GM12892 (cell line): ENCODE data around the gene FHAD1.

Experiments used
- DNase-seq: peaks from one replicate; pipeline ENCODE4 v3.0.0; 2011; ENCODE audit not compliant: insufficient read length
- FAIRE-seq: peaks from 2 replicates; lab custom pipeline; 2011; peaks lifted over from hg19 to GRCh38; lab: Jason Lieb, UNC
- POLR2A ChIP-seq: IDR thresholded peaks from 2 replicates; pipeline ENCODE4 v1.6.1; 2011; ENCODE audit warnings: low read depth, low read length, control low read depth
- POLR2AphosphoS5 ChIP-seq: IDR thresholded peaks from 2 replicates; pipeline ENCODE4 v1.6.1; 2011; ENCODE audit warnings: low read depth, low read length, control low read depth
- TAF1 ChIP-seq: IDR thresholded peaks from 2 replicates; pipeline ENCODE4 v1.6.1; 2011; ENCODE audit warnings: low read depth, mild to moderate bottlenecking, control low read depth, low read length, borderline replicate concordance

Gene FHAD1

DNA sequence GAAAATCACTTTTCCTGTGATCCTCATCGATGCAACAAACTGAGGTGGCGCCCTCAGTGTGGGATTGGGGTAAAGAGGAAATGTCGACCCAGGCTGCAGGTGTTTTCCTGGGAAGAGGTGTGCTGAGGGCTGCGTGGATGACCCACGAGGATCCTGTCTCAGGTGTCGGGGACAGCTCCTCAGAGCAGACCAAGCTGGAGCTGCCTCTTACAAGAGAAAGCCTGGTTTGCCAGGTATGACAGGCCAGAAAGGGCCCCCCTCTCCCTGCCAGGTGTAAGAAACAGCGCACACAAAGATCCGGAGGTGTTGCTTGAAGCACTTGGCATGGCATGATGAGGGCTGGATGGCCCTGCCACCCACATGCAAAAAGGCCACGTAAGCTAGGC is 12.6 kb downstream of the FHAD1 start:
- FAIRE-seq (no peak), DNase-seq (no peak)

DNA sequence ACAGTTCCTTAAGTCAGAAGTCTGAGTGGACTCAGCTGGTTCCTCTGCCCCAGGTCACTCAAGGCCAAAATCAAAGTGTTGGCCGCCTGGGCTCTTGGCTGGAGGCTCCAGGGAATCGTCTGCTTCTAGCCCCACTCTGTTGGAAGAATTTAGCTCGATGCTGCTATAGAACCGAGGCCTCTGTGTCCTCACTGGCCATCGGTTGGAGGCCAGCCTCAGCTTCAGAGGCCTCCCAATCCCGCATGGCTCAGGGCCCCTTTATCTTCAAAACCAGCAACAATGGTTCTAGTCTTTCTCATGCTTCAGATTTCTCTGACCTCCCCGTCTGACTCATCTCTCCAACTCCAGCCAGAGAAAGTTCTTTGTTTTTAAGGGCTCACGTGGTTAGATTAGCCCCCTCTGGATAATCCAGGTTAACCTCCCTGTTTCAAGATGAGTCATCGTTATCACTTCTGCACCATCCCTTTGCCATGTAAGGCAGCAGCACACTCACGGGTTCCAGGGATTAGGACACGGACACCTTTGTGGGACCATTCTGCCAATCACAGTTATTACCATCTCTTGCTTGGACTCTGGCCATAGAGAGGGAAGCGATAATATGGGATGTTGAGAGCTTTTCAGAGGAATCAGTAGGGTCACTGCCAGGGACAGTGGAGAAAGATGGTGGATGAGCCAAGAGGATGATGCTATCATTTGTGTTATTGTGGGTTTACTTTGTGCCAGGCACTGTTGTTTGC is 13.6 kb downstream of the FHAD1 start:
- no peak for TF ChIP-seq POLR2A
- TF ChIP-seq TAF1 = no peak
- no peak for TF ChIP-seq POLR2AphosphoS5
- DNase-seq (no peak), FAIRE-seq (no peak)

More for the DNA sequence above, 12.6 kb downstream of the FHAD1 start:
- TF ChIP-seq TAF1 (no peak), POLR2A (no peak), POLR2AphosphoS5 (no peak)

DNA sequence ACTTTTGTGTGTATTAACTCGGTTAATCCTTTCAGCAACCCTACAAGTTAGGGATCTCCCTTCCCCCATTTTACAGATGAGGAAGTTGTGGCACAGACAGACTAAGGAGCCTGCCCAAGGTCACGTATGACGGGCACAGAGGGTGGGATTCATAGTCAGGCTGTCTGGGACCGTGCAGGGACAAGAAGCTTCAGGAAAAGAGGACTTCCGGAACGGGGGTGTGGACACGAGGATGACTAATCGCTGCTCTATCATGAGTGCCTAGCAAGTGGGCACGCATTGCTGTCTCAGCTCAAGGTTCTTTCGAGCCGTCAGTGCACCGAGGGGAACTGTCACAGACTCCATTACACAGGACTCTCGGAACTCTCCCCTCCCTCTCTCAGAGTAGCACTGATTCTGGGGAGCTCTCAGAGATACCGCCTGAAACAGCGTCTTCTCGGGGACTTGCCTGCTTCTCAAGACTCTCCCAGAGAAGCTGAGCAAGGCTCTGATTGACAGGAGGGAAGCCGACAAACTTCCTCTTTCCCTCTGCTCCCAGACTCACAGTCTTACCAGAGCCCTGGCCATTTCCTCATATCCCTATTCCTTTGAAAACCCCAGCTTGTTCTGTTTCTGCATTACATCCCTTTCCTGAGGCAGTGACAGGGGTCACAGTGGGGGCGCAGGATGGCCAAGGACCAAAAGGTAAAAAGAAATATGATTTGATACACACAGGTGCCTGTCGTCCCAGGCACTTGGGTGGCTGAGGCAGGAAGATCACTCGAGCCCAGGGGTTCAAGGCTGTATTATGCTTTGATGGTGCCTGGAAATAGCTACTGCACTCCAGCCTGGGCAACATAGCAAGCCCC is 14.4 kb downstream of the FHAD1 start:
- no peak for TF ChIP-seq TAF1
- no peak for TF ChIP-seq POLR2AphosphoS5
- TF ChIP-seq POLR2A = no peak
- no peak for DNase-seq
- no peak for FAIRE-seq

DNA sequence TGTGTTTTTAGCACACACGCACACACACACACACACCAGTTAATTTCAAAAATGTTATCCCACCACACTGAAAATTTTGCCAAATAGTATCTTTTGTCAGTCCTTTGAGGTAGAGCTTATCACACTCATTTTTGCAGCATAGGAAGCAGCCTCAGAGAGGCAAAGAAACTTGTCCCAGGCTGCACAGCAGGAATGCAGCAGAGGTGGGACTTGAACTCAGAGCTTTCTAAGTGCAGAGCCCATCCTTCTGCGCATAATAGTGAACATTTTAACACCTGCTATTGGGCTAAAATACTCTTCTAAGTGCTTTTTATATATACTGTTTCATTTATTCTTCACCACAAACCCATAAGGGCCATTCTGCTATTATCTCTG is 15.0 kb downstream of the FHAD1 start:
- no peak for TF ChIP-seq POLR2AphosphoS5
- FAIRE-seq = no peak
- no peak for DNase-seq

DNA sequence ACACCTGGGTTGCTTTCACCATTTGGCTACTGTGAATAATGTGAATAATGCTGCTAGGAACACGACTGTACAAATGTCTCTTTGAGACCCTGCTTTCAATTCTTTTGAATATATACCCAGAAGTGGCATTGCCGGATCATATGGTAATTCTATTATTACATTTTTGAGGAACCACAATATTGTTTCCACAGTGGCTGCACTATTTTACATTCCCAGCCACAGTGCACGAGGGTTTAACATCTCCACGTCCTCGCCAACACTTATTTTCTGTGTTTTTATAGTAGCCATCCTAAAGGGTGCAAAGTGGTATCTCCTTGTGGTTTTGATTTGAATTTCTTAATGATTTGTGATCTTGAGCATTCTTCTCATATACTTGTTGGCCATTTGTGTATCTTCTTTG is 15.7 kb downstream of the FHAD1 start:
- FAIRE-seq (no peak), DNase-seq (no peak)

DNA sequence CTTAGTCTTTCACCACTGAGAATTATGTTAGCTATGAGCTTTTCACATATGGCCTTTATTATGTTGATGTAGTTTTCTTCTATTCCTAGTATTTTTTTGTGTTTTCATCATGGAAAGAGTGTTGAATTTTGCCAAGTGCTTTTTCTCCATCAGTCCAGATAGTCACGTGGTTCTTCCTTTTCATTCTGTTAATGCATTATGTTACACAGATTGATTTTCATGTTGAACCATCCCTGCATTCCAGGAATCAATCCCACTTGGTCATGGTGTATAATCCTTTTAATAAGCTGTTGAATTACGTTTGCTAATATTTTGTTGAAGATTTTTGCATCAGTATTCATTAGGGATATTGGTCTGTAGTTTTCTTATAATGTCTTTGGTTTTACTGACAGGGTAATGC is 17.7 kb downstream of the FHAD1 start:
- FAIRE-seq (no peak), DNase-seq (no peak)
- TF ChIP-seq TAF1 = no peak
- TF ChIP-seq POLR2AphosphoS5 = no peak
- no peak for TF ChIP-seq POLR2A

More for the DNA sequence above, 15.7 kb downstream of the FHAD1 start:
- TF ChIP-seq TAF1 = no peak
- TF ChIP-seq POLR2AphosphoS5 = no peak
- TF ChIP-seq POLR2A = no peak

DNA sequence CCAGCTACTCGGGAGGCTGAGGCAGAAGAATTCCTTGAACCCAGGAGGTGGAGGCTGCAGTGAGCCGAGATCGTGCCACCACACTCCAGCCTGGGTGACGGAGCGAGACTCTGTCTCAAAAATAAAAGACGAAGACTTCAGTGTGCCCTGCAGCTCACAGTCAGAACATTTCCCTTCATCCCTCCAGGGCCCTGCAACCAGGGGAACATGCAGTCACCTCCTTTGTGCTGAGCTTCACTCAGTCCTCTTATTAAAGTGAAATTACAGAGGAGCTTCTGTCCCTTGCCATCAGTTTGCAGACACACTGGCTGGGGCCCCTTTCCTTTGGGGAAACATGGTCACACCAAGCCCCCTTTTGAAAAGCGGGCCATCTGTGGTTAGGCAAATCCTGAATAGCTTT is 24.2 kb downstream of the FHAD1 start:
- TF ChIP-seq POLR2AphosphoS5 (no peak), TAF1 (no peak), POLR2A (no peak)
- FAIRE-seq (no peak), DNase-seq (no peak)

DNA sequence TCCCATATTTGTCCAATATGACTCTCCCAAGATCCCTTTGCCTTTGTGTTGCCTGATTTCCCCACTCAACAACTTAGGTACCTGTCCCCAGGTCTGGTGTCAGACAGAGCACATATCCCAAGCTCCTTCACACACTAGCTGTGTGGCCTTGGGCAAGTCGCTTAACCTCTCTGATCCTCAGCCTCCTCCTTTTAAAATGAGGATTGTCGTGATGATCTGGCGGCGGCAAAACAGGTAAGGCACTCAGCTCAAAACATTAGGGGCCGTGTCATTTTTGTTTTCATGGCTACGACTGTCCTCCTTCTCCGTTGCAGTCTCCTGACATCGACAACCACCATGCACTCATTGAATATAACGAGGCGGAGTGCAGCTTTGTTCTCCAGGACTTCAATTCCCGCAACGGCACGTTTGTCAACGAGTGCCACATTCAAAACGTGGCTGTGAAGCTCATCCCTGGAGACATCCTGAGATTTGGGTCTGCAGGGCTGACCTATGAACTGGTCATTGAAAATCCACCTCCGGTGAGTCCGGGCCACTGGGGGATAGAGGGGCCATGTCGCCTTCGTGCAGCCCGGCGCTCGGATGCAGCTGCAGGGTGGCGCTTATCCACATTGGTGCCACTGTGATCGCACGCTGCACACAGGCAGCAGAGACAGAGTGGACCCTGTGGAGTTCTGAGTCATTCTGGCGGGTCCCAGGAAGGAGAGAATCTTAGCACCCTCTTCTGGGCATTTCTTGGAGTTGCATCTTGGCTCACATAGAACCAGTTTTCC is 25.2 kb downstream of the FHAD1 start:
- TF ChIP-seq POLR2AphosphoS5 (no peak), POLR2A (no peak), TAF1 (no peak)
- no peak for FAIRE-seq
- peak; percentile 34 for DNase-seq

DNA sequence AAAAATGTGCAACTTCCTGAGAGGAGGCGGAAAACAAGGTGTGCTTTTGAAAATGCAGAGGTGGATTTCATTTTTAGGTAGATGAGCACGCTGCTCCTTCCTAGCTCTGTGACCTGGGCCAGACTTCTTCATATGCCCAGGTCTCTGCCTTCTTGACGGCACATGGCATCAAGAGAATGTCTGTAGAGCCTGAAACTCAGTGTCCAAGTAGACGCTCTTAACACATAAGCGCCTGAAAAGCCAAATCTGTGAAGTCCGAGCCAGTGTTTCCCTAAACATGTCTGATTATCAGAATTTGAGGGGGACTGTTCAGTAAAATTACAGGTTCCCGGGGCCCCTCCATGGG is 25.7 kb downstream of the FHAD1 start:
- DNase-seq (no peak), FAIRE-seq (no peak)
- no peak for TF ChIP-seq TAF1
- no peak for TF ChIP-seq POLR2A
- no peak for TF ChIP-seq POLR2AphosphoS5

DNA sequence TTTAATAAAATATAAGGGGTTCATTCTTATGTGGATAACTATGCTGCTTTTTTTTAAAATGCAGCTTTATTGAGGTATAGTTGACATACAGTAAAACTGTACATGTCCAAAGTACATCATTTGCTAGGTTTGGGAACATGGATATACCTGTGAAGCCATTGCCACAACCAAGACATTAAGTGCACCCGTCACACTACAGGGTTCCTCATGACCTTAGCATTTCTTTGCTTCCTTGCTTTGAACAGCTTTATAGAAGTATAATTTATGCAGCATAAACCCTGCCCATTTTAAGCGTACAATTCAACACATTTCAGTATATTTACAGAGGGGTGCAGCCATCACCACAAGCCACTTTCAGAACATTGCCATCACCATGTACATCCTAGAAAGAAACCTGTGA is 26.3 kb downstream of the FHAD1 start:
- DNase-seq (no peak), FAIRE-seq (no peak)
- TF ChIP-seq TAF1 (no peak), POLR2AphosphoS5 (no peak)

DNA sequence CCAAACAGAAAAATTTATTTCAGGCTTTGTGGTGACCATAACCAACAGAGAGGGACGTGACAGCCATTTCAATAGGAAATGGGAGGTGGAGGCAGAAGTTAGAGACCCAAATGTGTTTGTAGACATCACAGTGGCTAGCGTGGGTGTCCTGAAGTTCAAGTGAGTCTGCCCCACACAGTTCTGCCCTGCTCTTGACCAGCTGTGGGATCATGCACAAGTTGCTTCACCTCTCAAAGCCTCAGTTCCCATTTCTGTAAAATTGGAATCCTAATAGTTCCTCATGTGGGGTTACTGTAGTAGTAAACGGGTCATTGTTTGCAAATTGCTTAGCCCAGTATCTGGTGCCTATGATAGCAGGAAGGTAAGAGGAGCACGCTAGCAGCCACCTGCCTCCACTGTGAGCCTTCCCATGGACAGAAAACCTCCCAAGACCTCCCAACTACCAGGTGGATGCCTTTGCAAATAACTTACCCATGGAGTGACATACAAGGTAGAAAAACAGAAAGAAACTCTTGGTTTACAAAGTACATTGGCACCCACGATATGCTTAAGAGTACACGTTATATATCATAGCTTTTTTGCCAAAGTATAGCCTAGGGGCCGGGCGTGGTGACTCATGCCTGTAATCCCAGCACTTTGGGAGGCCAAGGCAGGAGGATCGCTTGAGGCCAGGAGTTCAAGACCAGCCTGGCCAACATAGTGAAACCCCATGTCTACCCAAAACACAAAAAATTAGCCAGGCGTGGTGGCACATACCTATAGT is 29.1 kb downstream of the FHAD1 start:
- FAIRE-seq (no peak), DNase-seq (no peak)
- TF ChIP-seq POLR2AphosphoS5 = no peak
- no peak for TF ChIP-seq POLR2A
- TF ChIP-seq TAF1 = no peak
